ENCODE data around the gene FRK. TPM values are rescaled to one million over a fixed set of nuclear protein-coding genes. Genes with fewer than 3 reads are reported as not detected.
"Not testable (repeated sequence)": the region's sequence is repeated elsewhere in the genome, so short reads cannot be mapped to it uniquely, and the experiment has no call there.

FRK gene
- total RNA-seq, 2 experiments from 2014 or later, result not detected

DNA sequence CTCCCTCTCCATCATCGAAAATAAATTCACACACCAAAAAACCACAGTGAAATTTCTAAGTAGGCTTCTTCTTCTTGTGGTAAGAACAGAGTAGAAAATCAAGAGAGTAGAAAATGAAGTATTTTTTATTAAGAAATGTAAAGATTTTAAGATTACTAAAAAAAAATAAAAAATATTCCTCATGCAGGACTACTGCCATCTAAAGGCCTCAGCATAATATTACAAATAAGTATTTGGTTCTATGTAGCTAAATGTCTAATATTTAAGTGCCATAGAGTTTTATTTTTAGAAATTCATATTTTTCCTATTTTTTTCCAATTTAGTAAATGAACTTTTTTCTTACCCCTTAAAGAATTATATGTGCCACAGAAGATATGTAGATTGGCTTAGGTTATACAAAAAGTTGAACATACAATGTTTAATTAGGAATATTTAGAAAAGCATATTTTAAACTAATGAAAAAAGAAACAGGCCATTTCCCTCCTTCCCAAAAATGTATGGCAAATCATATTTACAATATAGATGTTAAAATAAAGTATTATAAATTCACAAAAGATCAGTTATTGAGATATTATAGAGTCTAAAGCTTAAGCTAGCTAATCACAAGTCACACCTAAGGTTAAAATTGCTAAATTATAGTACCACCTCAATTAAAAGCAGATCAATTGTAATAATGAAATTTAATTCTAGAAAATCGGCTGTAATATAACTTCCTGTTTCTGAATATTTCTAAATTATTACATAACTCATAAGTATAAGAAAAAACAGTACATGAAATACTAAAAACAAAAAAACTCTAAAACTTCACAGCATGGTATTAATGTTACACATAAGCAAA is 36.5 kb upstream of the FRK start:
- H3K4me1 Mint-ChIP-seq (ENCODE audit: low read depth), result peaks cover 9% of the 10 kb centered on the region
- intact Hi-C loops (cut with micrococcal nuclease), result loop anchor here (1.0 kb wide), 1 partner anchor 86 kb away; no protein-coding TSS in a partner anchor

DNA sequence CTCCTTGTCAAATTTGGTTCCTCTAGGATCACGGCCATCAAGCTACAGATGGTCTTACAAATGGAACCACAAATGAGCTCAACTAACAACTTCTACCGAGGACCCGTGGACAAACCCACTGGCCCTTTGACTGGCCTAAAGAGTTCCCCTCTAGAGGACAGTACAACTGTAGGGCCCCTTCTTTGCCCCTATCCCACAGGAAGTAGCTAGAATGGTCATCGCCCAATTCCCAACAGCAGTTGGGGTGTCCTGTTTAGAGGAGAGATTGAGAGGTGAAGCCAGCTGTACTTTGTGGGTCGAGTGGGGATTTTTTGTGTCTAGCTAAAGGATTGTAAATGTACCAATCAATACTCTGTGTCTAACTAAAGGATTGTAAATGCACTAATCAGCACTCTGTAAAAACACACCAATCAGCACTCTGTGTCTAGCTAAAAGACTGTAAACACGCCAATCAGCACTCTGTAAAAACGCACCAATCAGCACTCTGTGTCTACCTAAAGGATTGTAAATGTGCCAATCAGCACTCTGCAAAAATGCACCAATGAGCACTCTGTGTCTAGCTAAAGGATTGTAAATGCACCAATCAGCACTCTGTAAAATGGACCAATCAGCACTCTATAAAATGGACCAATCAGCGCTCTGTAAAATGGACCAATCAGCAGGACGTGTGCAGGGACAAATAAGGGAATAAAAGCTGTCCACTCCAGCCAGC is 35.5 kb upstream of the FRK start:
- H3K4me1 Mint-ChIP-seq (ENCODE audit: low read depth); H3K27me3 Mint-ChIP-seq (ENCODE audit: low read depth); H3K4me3 Mint-ChIP-seq; H3K27ac Mint-ChIP-seq; intact Hi-C loops (cut with micrococcal nuclease): not testable (repeated sequence)
- Mint-ChIP-seq H3K36me3 (ENCODE audit: low read depth) (peaks cover 10% of the 10 kb centered on the region), H3K9me3 (peaks cover 16% of the 10 kb centered on the region)
- peak; percentile 25 for DNase-seq
- CTCF ChIA-PET, result interaction anchor here (0.6 to 2.7 kb wide), 10 partner anchors 8 to 158 kb away, joined by 3 to 14 read pairs (median 4); no protein-coding TSS in a partner anchor

More for the DNA sequence above, 36.5 kb upstream of the FRK start:
- H3K27me3 Mint-ChIP-seq (ENCODE audit: low read depth), result peaks cover 1% of the 10 kb centered on the region
- CTCF ChIA-PET, result interaction anchor here (0.6 to 2.7 kb wide), 8 partner anchors 9 to 128 kb away, joined by 3 to 14 read pairs (median 6); no protein-coding TSS in a partner anchor
- peaks cover 10% of the 10 kb centered on the region for H3K36me3 Mint-ChIP-seq (ENCODE audit: low read depth)
- peaks cover 16% of the 10 kb centered on the region for H3K9me3 Mint-ChIP-seq
- DNase-seq, result no peak
- no peak overlapping the region for H3K4me3 Mint-ChIP-seq
- H3K27ac Mint-ChIP-seq, result no peak overlapping the region

DNA sequence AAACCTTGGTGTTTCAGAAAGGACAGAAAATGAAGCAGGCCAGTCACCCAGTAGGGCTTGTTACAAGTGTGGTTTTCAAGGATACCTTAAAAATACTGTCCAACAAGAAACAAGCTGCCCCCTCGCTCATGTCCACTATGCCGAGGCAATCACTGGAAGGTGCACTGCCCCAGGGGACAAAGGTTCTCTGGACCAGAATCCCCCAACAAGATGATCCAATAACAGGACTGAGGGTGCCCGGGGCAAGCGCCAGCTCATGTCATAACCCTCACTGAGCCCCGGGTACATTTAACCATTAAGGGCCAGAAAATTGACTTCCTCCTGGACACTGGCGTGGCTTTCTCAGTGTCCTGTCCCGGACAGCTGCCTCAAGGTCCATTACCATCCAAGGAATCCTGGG is 33.4 kb upstream of the FRK start:
- Mint-ChIP-seq H3K4me1 (ENCODE audit: low read depth) (no peaks in the 10 kb centered on the region), H3K27ac (no peak overlapping the region), H3K36me3 (ENCODE audit: low read depth) (peaks cover 10% of the 10 kb centered on the region), H3K4me3 (no peak overlapping the region), H3K27me3 (ENCODE audit: low read depth) (peaks cover 1% of the 10 kb centered on the region), H3K9me3 (peaks cover 16% of the 10 kb centered on the region)
- intact Hi-C loops (cut with micrococcal nuclease), result no loop called here
- DNase-seq, result no peak
- CTCF ChIA-PET, result no interaction called here

DNA sequence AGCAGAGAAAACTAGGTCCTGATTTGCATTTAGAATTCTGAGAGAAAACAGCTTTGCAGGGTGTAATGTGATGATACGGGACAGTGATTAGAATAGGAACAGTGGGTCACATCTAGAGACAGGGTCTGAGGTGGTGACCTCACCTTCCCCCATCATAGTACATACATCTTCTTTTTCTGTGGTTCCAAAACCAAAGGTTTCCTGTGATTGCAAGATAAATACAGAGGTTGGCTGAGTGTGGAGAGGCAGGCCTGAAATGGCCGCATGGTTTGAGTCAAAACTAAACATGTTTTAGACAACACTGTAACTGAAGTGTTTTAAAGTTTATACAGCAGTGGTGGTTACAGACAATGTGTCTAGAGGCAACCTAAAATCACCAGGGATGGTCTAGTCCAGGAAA is 29.6 kb upstream of the FRK start:
- CTCF ChIA-PET, result no interaction called here

DNA sequence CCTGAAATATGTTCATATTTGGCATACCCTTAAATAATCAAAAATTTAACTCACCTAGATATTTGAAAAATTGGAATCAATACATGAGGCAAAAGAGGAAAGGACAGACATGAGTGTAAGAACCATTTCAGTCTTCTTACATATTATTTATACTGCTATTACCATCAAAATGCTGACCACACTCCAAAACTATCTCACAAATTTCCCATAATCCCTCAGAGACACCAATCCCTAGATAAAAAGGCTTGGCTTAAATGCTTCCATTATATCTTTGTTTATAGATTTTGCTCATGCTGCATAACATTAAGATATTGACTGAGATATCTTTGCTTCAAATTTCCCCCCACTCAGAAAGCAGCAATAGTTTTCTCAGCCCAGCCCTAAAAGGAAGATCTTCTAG is 28.3 kb upstream of the FRK start:
- H3K27ac Mint-ChIP-seq, result no peak overlapping the region

More for the DNA sequence above, 29.6 kb upstream of the FRK start:
- Mint-ChIP-seq H3K4me3 (no peak overlapping the region), H3K4me1 (ENCODE audit: low read depth) (no peaks in the 10 kb centered on the region), H3K27me3 (ENCODE audit: low read depth) (peaks cover 1% of the 10 kb centered on the region), H3K9me3 (peaks cover 1% of the 10 kb centered on the region), H3K36me3 (ENCODE audit: low read depth) (no peaks in the 10 kb centered on the region), H3K27ac (no peak overlapping the region)
- no peak for DNase-seq
- intact Hi-C loops (cut with micrococcal nuclease), result no loop called here

DNA sequence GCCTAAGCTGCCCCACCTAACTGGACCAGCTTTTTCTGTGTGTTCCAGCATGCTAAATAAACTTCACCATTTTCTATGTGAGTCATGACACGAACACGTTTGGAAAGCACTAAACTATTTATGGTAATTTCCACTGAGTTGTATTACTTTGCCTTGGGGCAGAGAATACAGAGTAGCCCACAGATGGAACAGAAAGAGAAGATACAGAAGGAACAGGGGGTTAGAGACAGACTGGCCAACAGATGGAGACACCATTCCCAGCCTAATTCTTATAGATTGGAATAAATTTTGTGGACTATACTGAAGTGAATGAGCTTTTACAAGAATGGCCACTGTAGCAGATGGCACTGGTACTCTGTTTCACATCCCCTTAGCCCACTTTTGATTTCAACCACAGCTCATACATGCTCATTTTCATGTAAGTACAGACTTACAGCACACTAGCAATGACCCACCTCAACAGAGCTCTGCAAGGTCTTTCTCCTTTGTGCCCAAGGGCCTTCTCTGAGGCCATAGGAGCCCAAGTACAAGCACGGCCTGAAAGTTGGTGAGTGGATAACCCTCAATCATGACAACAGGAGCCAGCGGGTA is 26.8 kb upstream of the FRK start:
- peaks cover 4% of the 10 kb centered on the region for H3K27me3 Mint-ChIP-seq (ENCODE audit: low read depth)

More for the DNA sequence above, 28.3 kb upstream of the FRK start:
- Mint-ChIP-seq H3K36me3 (ENCODE audit: low read depth) (no peaks in the 10 kb centered on the region), H3K4me1 (ENCODE audit: low read depth) (no peaks in the 10 kb centered on the region), H3K4me3 (no peak overlapping the region), H3K27me3 (ENCODE audit: low read depth) (peaks cover 1% of the 10 kb centered on the region), H3K9me3 (no peaks in the 10 kb centered on the region)
- intact Hi-C loops (cut with micrococcal nuclease), result no loop called here
- CTCF ChIA-PET, result interaction anchor here (1.2 kb wide), 1 partner anchor 8 kb away, joined by 3 read pairs; no protein-coding TSS in a partner anchor
- DNase-seq, result no peak

DNA sequence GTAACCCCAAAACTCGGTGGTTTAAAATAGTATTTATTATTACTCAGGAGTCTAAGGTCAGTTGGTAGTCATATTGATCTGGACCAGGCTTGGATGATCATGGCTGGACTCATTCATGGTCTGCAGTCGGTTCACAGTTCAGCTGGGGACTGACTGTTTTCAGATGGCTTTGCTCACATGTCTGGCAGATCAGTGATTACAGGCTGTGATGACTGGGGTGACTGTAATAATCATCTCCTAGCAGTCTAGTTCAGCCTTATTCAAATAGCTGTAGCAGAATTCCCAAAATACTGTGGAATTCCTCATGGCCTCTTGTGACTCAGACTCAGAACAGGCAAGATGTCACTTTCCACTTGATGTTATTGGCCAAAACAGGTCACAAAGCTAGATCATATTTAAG is 23.6 kb upstream of the FRK start:
- intact Hi-C loops (cut with micrococcal nuclease), result no loop called here
- no peaks in the 10 kb centered on the region for H3K9me3 Mint-ChIP-seq
- no peaks in the 10 kb centered on the region for H3K4me1 Mint-ChIP-seq (ENCODE audit: low read depth)
- H3K4me3 Mint-ChIP-seq, result no peak overlapping the region
- CTCF ChIA-PET, result no interaction called here
- no peak for DNase-seq
- H3K27me3 Mint-ChIP-seq (ENCODE audit: low read depth), result peaks cover 8% of the 10 kb centered on the region
- H3K36me3 Mint-ChIP-seq (ENCODE audit: low read depth), result no peaks in the 10 kb centered on the region
- H3K27ac Mint-ChIP-seq, result no peak overlapping the region

More for the DNA sequence above, 26.8 kb upstream of the FRK start:
- Mint-ChIP-seq H3K4me3 (no peak overlapping the region), H3K4me1 (ENCODE audit: low read depth) (no peaks in the 10 kb centered on the region), H3K36me3 (ENCODE audit: low read depth) (no peaks in the 10 kb centered on the region), H3K9me3 (no peaks in the 10 kb centered on the region), H3K27ac (no peak overlapping the region)
- no peak for DNase-seq
- intact Hi-C loops (cut with micrococcal nuclease), result no loop called here
- CTCF ChIA-PET, result interaction anchor here (0.6 to 1.2 kb wide), 2 partner anchors 10 to 13 kb away, joined by 3 read pairs; partner anchors contain the start of gene NT5DC1

DNA sequence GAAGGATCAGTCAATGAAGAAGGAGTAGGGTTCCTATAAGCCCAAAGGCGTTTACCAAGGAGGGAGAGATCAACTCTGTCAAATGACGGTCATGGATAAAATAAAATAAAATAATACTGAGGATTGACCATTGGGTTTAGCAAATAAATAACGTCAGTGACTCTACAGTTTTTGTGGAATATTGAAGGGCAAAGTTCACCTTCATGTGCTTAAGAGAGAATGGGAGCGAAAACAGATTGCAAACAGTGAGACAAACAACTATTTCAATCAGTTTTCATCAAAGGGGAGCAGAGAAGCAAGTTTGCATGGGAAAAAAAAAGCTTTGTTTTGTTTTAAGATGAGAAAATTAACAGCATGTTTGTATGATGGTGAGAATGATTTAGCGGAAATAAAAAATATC is 22.4 kb upstream of the FRK start:
- intact Hi-C loops (cut with micrococcal nuclease), result no loop called here
- no peaks in the 10 kb centered on the region for H3K9me3 Mint-ChIP-seq
- no peak for DNase-seq
- H3K27ac Mint-ChIP-seq, result no peak overlapping the region
- H3K4me1 Mint-ChIP-seq (ENCODE audit: low read depth), result no peaks in the 10 kb centered on the region
- CTCF ChIA-PET, result interaction anchor here (0.7 kb wide), 1 partner anchor 135 kb away, joined by 3 read pairs; no protein-coding TSS in a partner anchor
- H3K36me3 Mint-ChIP-seq (ENCODE audit: low read depth), result no peaks in the 10 kb centered on the region
- peaks cover 8% of the 10 kb centered on the region for H3K27me3 Mint-ChIP-seq (ENCODE audit: low read depth)
- H3K4me3 Mint-ChIP-seq, result no peak overlapping the region

DNA sequence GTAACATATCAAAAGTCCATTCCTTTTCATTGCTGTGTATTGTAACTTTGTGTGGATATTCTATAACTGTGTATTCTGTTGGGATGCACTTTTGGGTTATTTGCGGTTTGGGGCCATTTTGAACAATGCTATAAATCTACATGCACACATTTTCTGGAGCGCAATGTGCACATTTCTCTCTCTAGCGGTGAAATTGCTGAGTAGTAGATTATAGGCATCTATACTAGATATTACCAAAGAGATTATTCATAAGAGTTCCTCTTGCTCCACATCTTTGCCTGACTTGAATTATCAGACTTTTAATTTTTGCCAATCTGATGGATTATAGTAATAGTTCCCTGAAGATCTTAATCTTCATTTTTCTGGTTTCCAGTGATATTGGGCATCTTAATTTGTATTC is 18.3 kb upstream of the FRK start:
- DNase-seq, result no peak
- intact Hi-C loops (cut with micrococcal nuclease), result no loop called here
- no peak overlapping the region for H3K27ac Mint-ChIP-seq
- no peak overlapping the region for H3K4me3 Mint-ChIP-seq
- no peaks in the 10 kb centered on the region for H3K36me3 Mint-ChIP-seq (ENCODE audit: low read depth)
- CTCF ChIA-PET, result no interaction called here
- no peaks in the 10 kb centered on the region for H3K9me3 Mint-ChIP-seq
- H3K27me3 Mint-ChIP-seq (ENCODE audit: low read depth), result peaks cover 8% of the 10 kb centered on the region
- no peaks in the 10 kb centered on the region for H3K4me1 Mint-ChIP-seq (ENCODE audit: low read depth)

DNA sequence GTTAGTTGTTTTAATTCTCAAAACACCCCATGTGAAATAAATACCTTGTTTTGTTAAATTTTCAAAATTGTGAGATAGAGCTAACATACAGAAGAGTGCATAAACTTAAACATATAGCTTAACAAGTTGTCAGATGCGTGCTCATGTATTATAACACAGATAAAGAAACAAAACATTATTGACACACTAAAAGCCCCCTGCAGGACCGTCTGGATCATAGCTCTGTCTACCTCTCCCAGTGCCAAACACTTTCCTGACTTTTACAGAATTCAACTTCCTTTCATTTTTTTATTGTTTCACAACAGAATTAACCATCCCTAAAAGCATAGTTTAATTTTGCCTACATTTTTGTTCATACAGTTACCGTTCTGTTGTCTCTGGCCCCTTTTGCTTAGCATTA is 17.8 kb upstream of the FRK start:
- intact Hi-C loops (cut with micrococcal nuclease), result no loop called here
- H3K4me1 Mint-ChIP-seq (ENCODE audit: low read depth), result no peaks in the 10 kb centered on the region
- CTCF ChIA-PET, result no interaction called here

DNA sequence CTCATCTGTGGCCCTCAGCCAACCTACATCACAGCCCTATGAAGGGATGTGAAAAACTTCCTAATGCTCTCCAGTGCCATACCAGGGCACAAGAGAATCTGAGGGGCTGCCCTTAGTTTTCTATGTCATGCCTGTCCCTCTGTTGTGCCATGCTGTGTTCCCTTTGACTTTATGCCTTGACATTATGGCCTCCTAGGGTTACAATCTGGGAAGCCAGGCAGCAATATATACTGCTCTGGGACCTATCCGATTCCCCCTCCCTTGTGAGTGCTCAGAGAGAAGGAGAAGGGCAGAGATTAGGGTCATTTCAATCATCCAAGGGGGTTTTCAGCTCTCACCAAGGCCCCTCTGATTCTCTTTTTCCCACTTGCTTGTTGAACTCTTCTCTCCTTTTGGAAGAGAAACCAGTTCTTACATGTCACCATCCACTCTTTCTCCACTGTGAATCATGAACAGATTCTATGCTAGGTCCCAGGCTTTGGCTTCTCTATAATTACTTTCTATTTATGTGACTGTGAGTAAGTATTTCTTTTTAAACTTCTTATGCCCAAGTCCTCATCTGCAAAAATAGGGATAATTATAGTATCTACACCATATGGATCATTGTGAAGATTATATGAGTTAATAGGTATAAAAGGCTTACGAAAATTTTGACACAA is 14.2 kb upstream of the FRK start:
- Mint-ChIP-seq H3K4me1 (ENCODE audit: low read depth) (peaks cover 3% of the 10 kb centered on the region), H3K27ac (no peak overlapping the region), H3K4me3 (no peak overlapping the region), H3K36me3 (ENCODE audit: low read depth) (no peaks in the 10 kb centered on the region), H3K27me3 (ENCODE audit: low read depth) (no peaks in the 10 kb centered on the region), H3K9me3 (no peaks in the 10 kb centered on the region)
- intact Hi-C loops (cut with micrococcal nuclease), result no loop called here
- no peak for DNase-seq
- CTCF ChIA-PET, result interaction anchor here (0.7 kb wide), 1 partner anchor 204 kb away, joined by 3 read pairs; no protein-coding TSS in a partner anchor

More for the DNA sequence above, 17.8 kb upstream of the FRK start:
- H3K4me3 Mint-ChIP-seq, result no peak overlapping the region
- no peaks in the 10 kb centered on the region for H3K36me3 Mint-ChIP-seq (ENCODE audit: low read depth)
- peaks cover 8% of the 10 kb centered on the region for H3K27me3 Mint-ChIP-seq (ENCODE audit: low read depth)
- no peaks in the 10 kb centered on the region for H3K9me3 Mint-ChIP-seq
- H3K27ac Mint-ChIP-seq, result no peak overlapping the region
- DNase-seq, result no peak
